OCI-LY1 (cell line): ENCODE results near the gene SLC26A11.

Source experiments
- CTCF ChIP-seq: fragments of 200-600 bp; sonication (generic), shearing (Covaris generic); IDR thresholded peaks from 2 replicates; pipeline ENCODE4 v1.5.1; 2017; ENCODE audit warnings: mild to moderate bottlenecking, antibody characterized with exemption, low read length, moderate library complexity, mixed read lengths
- EZH2 ChIP-seq: fragments of 200-600 bp; sonication (generic), shearing (Covaris generic); IDR thresholded peaks from 2 replicates; pipeline ENCODE4 v1.8.0; 2017; ENCODE audit warnings: borderline replicate concordance, mixed run types, mild to moderate bottlenecking, antibody characterized with exemption, low read length, moderate library complexity, mixed read lengths

- TF ChIP-seq EZH2: no peak
- no peak for TF ChIP-seq CTCF
Measured at GRCh38 chr17:80214012-80214877, 6.0 kb upstream of the SLC26A11 start.
